ENCODE results near the gene POLD3. TPM values are rescaled to one million over a fixed set of nuclear protein-coding genes. Genes with fewer than 3 reads are reported as not detected.

Gene POLD3
- total and polyA plus RNA-seq, 2 of the 8 experiments (the other 6 are each of a cell fraction or from before 2014, with no cell fraction given) = 18.1 to 29.3 TPM

DNA sequence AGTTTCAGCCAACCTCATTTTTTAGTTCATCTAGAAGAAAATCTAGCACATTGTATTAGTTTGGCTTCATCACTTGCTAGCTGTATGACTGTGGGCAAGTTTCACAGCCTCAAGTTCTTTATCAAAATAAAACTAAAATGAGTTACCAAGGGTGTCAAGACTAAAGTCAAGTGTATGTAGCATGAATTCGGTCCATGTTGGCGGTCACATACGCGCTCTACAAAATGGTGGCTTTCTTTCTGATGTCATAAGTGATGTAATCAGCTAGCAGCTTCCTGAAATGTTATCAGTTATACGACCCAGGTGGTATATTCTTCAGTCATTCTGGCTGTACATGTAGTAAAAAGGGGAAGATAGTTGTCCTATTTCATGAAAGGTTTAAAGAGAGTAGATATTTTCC is 50.5 kb downstream of the POLD3 start:
- H2BK20ac ChIP-seq (ENCODE audit: low read length) = no peak overlapping the region
- no peak overlapping the region for H3K9ac ChIP-seq (replicated peaks in 1 of 4; ENCODE audit: extremely low read depth in 1 of 4, low read depth in 3 of 4, low read length in 3 of 4)
- H2BK12ac ChIP-seq (ENCODE audit: low read depth, low read length) = no peak overlapping the region
- no peak overlapping the region for H2AK5ac ChIP-seq (ENCODE audit: low read depth, low read length)
- peaks cover 0 to 41% (median 18%) of the 10 kb centered on the region in 4 experiments; a peak in 6 of 8 replicates for H3K36me3 ChIP-seq (ENCODE audit: control insufficient read depth in 2 of 4, insufficient read depth in 4 of 4, low read length in 3 of 4)
- H4K5ac ChIP-seq (ENCODE audit: insufficient read length, low read depth, low read length) = no peak overlapping the region
- no peak overlapping the region for H4K8ac ChIP-seq (ENCODE audit: extremely low read depth, insufficient read depth, low read length)
- H2BK120ac ChIP-seq (replicated peaks; ENCODE audit: low read depth, low read length) = no peak overlapping the region
- peaks cover 0 to 5% (median 2%) of the 10 kb centered on the region in 4 experiments; a peak in 1 of 7 replicates for H3K4me1 ChIP-seq (replicated peaks in 1 of 4; ENCODE audit: control insufficient read depth in 3 of 4, insufficient read depth in 4 of 4, low read length in 3 of 4)
- H3K23me2 ChIP-seq (ENCODE audit: low read depth, low read length) = no peaks in the 10 kb centered on the region
- no peak overlapping the region for H3K23ac ChIP-seq (ENCODE audit: insufficient read length)
- H3K79me1 ChIP-seq (ENCODE audit: low read depth, low read length) = no peaks in the 10 kb centered on the region
- ChIA-PET POLR2A (ENCODE audit: partially characterized antibody) (no interaction called here), CTCF (ENCODE audit: partially characterized antibody) (no interaction called here)
- H3K4me2 ChIP-seq (ENCODE audit: insufficient read depth in 1 of 2, low read depth in 2 of 2, low read length in 2 of 2) = no peak overlapping the region
- no peaks in the 10 kb centered on the region for H3K27me3 ChIP-seq (replicated peaks in 1 of 4; ENCODE audit: control insufficient read depth in 3 of 4, extremely low read depth in 1 of 4, insufficient read depth in 3 of 4, low read length in 3 of 4)
- no peaks in the 10 kb centered on the region for H3K9me3 ChIP-seq (ENCODE audit: insufficient read depth in 2 of 2, low read depth in 1 of 2, low read length in 1 of 2)
- H2BK5ac ChIP-seq (ENCODE audit: low read depth, low read length) = no peak overlapping the region
- no peak overlapping the region for H3K4me3 ChIP-seq (ENCODE audit: extremely low read depth in 1 of 4, insufficient read depth in 2 of 4, low read depth in 3 of 4, low read length in 4 of 4)
- FAIRE-seq (no peak), DNase-seq (ENCODE audit: low read depth in 1 of 2, low spot score in 2 of 2) (no peak)
- peaks cover 0 to 4% of the 10 kb centered on the region in 2 experiments for H4K20me1 ChIP-seq (replicated peaks in 1 of 2; ENCODE audit: control insufficient read depth in 1 of 2, insufficient read depth in 2 of 2, low read length in 2 of 2)
- 96% methylated on average over 5 of the region's 5 CpGs; no CpG with 5 or more reads in 1 of the 2 experiments for WGBS, 2 experiments (ENCODE audit: extremely low coverage in 1 of 2, insufficient coverage in 1 of 2, insufficient read length in 1 of 2, insufficient replicate concordance in 2 of 2, low coverage in 1 of 2, low lambda C conversion rate in 2 of 2, missing lambda C conversion rate in 1 of 2)
- H3K14ac ChIP-seq (ENCODE audit: insufficient read length) = no peak overlapping the region
- no peak overlapping the region for H4K91ac ChIP-seq (replicated peaks; ENCODE audit: insufficient read length, low read length)
- no peak overlapping the region for H3K27ac ChIP-seq (ENCODE audit: low read depth, low read length)
- TF ChIP-seq KDM5A (IDR thresholded peaks at IDR 0.05; ENCODE audit: low read length) = no peak
- TF ChIP-seq TEAD4 (IDR thresholded peaks at IDR 0.05; ENCODE audit: low read depth, low read length) = no peak
- TF ChIP-seq TAF1 (IDR thresholded peaks at IDR 0.05; ENCODE audit: low read depth, low read length) = no peak
- no peak for TF ChIP-seq BRCA1 (IDR thresholded peaks at IDR 0.05; ENCODE audit: low read depth, low read length)
- no peak for TF ChIP-seq TBP (IDR thresholded peaks at IDR 0.05; ENCODE audit: low read depth, low read length)
- TF ChIP-seq CHD1 (IDR thresholded peaks at IDR 0.05; ENCODE audit: low read depth, low read length) = no peak
- no peak for TF ChIP-seq GTF2F1 (IDR thresholded peaks at IDR 0.05; ENCODE audit: borderline replicate concordance, low read depth, low read length)
- TF ChIP-seq HDAC6 (IDR thresholded peaks at IDR 0.05; ENCODE audit: low read depth, low read length) = no peak
- TF ChIP-seq SP1 (IDR thresholded peaks at IDR 0.05; ENCODE audit: low read depth, low read length) = no peak
- TF ChIP-seq TCF12 (IDR thresholded peaks at IDR 0.05; ENCODE audit: low read depth, low read length) = no peak
- TF ChIP-seq CTCF (IDR thresholded peaks at IDR 0.05; ENCODE audit: control extremely low read depth in 1 of 3, insufficient read depth in 1 of 3, low read depth in 1 of 3, low read length in 3 of 3) = no peak
- TF ChIP-seq BCL11A (IDR thresholded peaks at IDR 0.05; ENCODE audit: low read depth in 2 of 2, low read length in 2 of 2) = no peak
- TF ChIP-seq CTBP2 (IDR thresholded peaks at IDR 0.05; ENCODE audit: borderline replicate concordance, insufficient read depth, insufficient read length, low read length) = no peak
- H3K79me2 ChIP-seq (ENCODE audit: control insufficient read depth in 1 of 2, insufficient read depth in 2 of 2, low read length in 2 of 2) = no peaks in the 10 kb centered on the region
- H2AFZ ChIP-seq (ENCODE audit: low read length) = no peak overlapping the region
- no peak overlapping the region for H2BK15ac ChIP-seq (ENCODE audit: low read length)
- H3K56ac ChIP-seq (replicated peaks; ENCODE audit: insufficient read length, low read depth, low read length) = no peak overlapping the region
- H3K18ac ChIP-seq (ENCODE audit: extremely low read depth, low read length) = no peak overlapping the region
- no peak overlapping the region for H3K4ac ChIP-seq (replicated peaks; ENCODE audit: insufficient read length, low read depth, low read length)
